HTERT RPE-1 (cell line): ENCODE measurements around the gene SERPINA12.

Source experiments
- in situ Hi-C: fragments of 300-500 bp; cut with MboI; formaldehyde crosslinking; loops from 4 replicates; pipeline ENCODE4 v1.14.3; 2020; ENCODE audit warnings: low sequenced_read_pairs

SERPINA12 gene

GRCh38 chr14:94441531-94442205 is 67.6 kb downstream of the SERPINA12 start:
- in situ Hi-C loops = no loop called here

- in situ Hi-C loops = no loop called here
These were observed 68.1 kb downstream of the SERPINA12 start for GRCh38 chr14:94441130-94441529.

- in situ Hi-C loops = no loop called here
These were observed 69.7 kb downstream of the SERPINA12 start for GRCh38 chr14:94439453-94440057.
